Fibroblast of villous mesenchyme (primary cell): ENCODE results near the gene FRMD4A. TPM values are rescaled to one million over a fixed set of nuclear protein-coding genes. Genes with fewer than 3 reads are reported as not detected.
"Not testable (repeated sequence)": the region's sequence is repeated elsewhere in the genome, so short reads cannot be mapped to it uniquely, and the experiment has no call there.

Experiments
- DNase-seq: peaks from one replicate; pipeline ENCODE4 v3.0.0-alpha.2; 2010; ENCODE audit warnings: low read depth
- H3K4me3 ChIP-seq: 2 replicates; pipeline ENCODE4 v1.5.1; 2011; ENCODE audit warnings: low read depth, mild to moderate bottlenecking, low read length
- total RNA-seq: library from RNA; depleted of rRNA; stranded (reverse); fragments of >200 nt; gene quantifications from 2 replicates; pipeline ENCODE4 v1.2.3, GENCODE V29; 2012
- TF ChIP-seq, protein P1 (sequence below): IDR thresholded peaks from 2 replicates; pipeline ENCODE4 v1.5.1; 2012; ENCODE audit warnings: low read depth, mild to moderate bottlenecking, low read length; ENCODE audit not compliant: insufficient read depth

The FRMD4A gene
- total RNA-seq, 1 donor, result 40.2 TPM

DNA sequence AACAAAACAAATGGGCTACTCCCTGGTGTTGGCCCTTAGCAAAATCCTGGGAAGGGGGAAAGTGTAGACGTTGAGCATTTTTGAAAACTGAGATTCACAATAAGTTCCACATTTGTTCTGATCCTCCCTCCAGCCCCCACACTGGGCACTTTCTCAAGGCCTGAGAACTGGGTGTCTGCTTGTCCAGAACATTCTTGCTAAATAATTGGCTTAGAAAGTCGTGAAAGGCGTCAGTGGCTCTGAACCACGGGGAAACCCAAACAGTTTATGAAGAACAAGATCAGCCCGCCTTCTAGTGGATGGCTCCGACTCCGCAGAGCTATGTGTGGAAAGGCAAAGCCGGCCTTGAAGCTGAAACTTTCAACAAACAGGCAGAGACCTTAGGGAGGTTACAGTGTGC is 373.9 kb downstream of the FRMD4A start:
- peak; percentile 88 for DNase-seq
- TF ChIP-seq, protein P1, sequence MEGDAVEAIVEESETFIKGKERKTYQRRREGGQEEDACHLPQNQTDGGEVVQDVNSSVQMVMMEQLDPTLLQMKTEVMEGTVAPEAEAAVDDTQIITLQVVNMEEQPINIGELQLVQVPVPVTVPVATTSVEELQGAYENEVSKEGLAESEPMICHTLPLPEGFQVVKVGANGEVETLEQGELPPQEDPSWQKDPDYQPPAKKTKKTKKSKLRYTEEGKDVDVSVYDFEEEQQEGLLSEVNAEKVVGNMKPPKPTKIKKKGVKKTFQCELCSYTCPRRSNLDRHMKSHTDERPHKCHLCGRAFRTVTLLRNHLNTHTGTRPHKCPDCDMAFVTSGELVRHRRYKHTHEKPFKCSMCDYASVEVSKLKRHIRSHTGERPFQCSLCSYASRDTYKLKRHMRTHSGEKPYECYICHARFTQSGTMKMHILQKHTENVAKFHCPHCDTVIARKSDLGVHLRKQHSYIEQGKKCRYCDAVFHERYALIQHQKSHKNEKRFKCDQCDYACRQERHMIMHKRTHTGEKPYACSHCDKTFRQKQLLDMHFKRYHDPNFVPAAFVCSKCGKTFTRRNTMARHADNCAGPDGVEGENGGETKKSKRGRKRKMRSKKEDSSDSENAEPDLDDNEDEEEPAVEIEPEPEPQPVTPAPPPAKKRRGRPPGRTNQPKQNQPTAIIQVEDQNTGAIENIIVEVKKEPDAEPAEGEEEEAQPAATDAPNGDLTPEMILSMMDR, result peak; percentile 41
- no peak overlapping the region for H3K4me3 ChIP-seq

DNA sequence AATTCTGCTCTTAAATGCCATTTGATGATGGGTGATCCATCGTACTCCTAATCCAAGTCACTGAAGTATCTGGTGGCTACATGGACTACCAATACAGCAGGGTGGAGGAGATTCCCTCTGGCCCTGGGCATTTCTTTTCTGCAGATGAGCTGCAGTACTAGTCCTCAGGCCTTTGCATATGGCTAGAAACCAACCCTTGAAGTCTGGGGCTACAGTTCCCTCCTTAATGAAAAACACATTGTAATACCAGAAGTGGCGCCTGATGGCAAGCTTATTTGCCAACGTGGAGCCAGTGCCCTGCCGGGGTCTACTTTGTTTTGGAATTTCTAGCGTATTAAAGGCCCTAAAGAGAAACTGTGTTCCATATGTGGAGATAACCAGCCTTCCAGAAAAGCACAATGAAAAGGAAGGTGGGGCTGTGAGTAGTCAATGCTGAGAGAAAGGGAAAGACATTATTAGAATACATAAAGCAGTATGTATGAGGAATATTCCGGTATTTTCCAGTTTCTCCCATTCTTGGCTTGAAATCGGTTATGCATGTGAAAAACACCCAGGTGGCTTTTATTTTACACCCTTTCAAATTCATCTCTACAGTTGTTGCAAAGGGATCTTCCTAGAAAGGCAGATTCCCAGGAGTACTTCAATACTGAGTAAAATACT is 375.2 kb downstream of the FRMD4A start:
- no peak for DNase-seq
- no peak overlapping the region for H3K4me3 ChIP-seq

DNA sequence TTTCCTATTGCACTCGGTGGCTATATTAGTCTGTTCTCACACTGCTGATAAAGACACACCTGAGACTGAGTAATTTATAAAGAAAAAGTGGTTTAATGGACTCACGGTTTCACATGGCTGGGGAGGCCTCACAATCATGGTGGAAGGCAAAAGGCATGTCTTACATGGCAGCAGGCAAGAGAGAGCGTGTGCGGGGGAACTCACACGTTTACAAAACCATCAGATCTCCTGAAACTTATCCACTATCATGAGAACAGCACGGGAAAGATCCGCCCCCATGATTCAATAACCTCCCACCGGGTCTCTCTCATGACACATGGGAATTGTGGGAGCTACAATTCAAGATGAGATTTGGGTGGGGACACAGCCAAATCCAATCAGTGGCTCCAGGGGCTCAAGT is 376.5 kb downstream of the FRMD4A start:
- not testable (repeated sequence) for DNase-seq, H3K4me3 ChIP-seq

More for the DNA sequence above, 375.2 kb downstream of the FRMD4A start:
- TF ChIP-seq, protein P1, result no peak

DNA sequence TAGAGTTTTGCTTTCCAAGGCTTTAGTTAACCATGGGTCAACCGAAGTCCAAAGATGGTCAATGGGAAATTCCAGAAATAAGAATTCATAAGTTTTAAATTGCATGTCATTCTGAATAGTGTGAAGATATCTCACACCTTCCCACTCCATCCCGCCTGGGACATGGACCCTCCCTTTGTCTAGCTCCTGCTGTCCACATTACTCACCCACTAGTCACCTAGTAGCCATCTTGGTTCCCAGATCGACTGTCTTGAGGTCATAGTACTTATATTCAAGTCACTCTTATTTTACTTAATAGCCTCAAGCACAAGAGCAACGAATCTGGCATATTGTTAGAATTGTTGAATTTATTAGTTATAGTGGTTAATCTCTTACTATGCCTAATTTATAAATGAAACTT is 377.4 kb downstream of the FRMD4A start:
- TF ChIP-seq, protein P1, result no peak
- H3K4me3 ChIP-seq, result no peak overlapping the region
- DNase-seq, result no peak

DNA sequence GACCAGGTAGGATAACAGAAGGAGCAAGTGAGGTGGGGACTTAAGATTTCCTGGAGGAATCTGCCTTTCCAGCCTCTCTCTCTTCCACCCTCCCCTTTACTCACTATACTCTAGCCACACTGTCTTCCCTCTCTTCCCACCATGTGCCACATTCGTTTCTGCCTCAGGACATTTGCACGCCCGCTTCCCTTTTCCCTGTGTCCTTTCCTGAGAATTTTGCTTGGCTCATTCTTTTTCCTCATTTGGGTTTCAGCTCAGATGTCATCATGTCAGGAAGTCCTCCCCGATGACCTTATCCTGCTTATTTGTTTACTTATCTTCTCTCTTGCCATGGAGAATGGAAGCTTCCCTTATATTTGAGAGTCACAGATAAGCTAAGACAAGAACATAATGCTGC is 380.2 kb downstream of the FRMD4A start:
- H3K4me3 ChIP-seq, result no peak overlapping the region
- TF ChIP-seq, protein P1, result no peak
- no peak for DNase-seq

DNA sequence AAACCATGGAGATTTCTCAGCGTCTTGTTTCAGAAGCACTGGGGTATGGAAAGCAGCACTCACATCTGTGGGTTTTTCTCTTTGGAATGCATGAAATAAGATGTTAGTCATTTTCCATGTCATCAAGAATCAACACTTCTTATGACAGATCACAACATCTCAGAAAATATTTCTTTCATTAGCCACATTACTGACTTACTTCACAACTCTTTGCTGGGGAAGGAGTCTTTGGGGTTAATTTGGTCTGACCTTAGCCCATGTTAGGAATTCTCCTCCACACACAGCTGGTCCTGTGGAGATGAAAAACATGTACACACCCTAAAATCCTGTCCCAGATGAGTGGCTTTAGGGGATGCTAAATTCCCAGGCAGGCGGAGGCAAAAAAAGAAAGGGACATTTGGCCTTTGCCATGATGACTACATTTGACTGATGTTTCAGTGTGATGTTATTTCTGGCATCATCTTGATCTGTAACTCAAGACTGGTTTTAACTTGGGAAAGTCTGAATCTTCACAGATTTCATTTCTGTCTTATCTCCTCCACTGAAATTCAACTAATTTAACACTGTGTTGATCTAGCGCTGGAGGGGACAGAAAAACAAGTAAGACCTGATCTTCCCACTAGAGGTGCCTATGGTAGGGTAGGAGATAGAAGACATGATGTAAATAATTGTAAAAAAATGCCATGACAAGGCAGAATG is 380.7 kb downstream of the FRMD4A start:
- DNase-seq, result peak; percentile 85
- TF ChIP-seq, protein P1, result no peak
- no peak overlapping the region for H3K4me3 ChIP-seq

DNA sequence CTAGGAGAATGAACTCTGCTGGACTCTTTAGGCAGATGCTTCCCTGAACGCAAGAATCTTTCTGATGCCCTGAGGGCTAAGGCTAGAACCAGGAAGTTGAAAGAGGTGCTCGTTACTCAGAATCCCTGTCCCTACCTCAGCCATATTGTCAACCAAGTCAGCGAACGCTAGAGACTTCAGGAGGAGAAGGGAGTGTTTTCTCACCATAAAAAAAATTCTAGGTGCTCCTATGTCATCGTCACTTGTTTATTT is 384.6 kb downstream of the FRMD4A start:
- no peak overlapping the region for H3K4me3 ChIP-seq
- TF ChIP-seq, protein P1, result no peak
- no peak for DNase-seq
